Duodenal mucosa (tissue), 2 donors: ENCODE results near the gene SAMD10.
"Not testable (repeated sequence)": the region's sequence is repeated elsewhere in the genome, so short reads cannot be mapped to it uniquely, and the experiment has no call there.

Source experiments
- H3K27ac ChIP-seq: one replicate; pipeline ENCODE4 v1.7.0; 2013; ENCODE audit warnings: low read depth, low read length
- H3K27me3 ChIP-seq, 2 donors: one replicate each; pipeline ENCODE4 v1.7.0; 2013; ENCODE audit warnings: low read length in 2 of 2, control low read depth in 1 of 2; ENCODE audit not compliant: insufficient read depth in 2 of 2, control insufficient read depth in 1 of 2
- H3K36me3 ChIP-seq, 2 donors: one replicate each; pipeline ENCODE4 v1.7.0; 2013; ENCODE audit warnings: low read length in 2 of 2, control low read depth in 1 of 2; ENCODE audit not compliant: insufficient read depth in 2 of 2, control insufficient read depth in 1 of 2
- H3K4me1 ChIP-seq, 2 donors: one replicate each; pipeline ENCODE4 v1.7.0; 2013; ENCODE audit warnings: low read length in 2 of 2, control low read depth in 1 of 2; ENCODE audit not compliant: insufficient read depth in 2 of 2, control insufficient read depth in 1 of 2
- H3K4me3 ChIP-seq, 2 donors: one replicate each; pipeline ENCODE4 v1.7.0; 2013; ENCODE audit warnings: low read length in 2 of 2, low read depth in 1 of 2
- H3K9ac ChIP-seq, 2 donors: one replicate each; pipeline ENCODE4 v1.7.0; 2013; ENCODE audit warnings: low read length in 2 of 2, low read depth in 1 of 2
- H3K9me3 ChIP-seq, 2 donors: one replicate each; pipeline ENCODE4 v1.7.0; 2013; ENCODE audit warnings: low read length in 2 of 2, control low read depth in 1 of 2; ENCODE audit not compliant: control insufficient read depth in 1 of 2

The SAMD10 gene

GRCh38 chr20:63930971-63931553 lies 48.4 kb downstream of the SAMD10 start:
- H3K9me3 ChIP-seq: no peaks in the 10 kb centered on the region
- peaks cover 67 to 77% of the 10 kb centered on the region in 2 donors for H3K36me3 ChIP-seq
- H3K27ac ChIP-seq: no peak overlapping the region
- H3K4me1 ChIP-seq: no peaks in the 10 kb centered on the region
- no peak overlapping the region for H3K4me3 ChIP-seq
- H3K27me3 ChIP-seq: no peaks in the 10 kb centered on the region
- no peak overlapping the region for H3K9ac ChIP-seq

DNA sequence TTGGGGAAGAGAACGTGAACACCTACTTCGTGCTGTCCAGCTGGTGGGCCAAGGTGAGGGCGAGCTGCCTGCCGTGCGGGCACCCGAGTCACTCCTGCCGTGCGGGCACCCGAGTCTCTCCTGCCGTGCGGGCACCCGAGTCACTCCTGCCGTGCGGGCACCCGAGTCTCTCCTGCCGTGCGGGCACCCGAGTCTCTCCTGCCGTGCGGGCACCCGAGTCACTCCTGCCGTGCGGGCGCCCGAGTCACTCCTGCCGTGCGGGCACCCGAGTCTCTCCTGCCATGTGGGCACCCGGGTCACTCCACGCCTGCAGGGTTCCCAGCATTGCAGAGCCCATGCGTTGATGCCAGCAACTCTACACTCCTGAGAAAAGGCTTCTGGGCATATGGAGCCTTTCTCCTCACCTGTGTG lies 50.0 kb downstream of the SAMD10 start:
- H3K36me3 ChIP-seq: peaks cover 52 to 61% of the 10 kb centered on the region in 2 donors
- not testable (repeated sequence) for H3K9ac ChIP-seq, H3K9me3 ChIP-seq, H3K27me3 ChIP-seq, H3K4me3 ChIP-seq, H3K4me1 ChIP-seq, H3K27ac ChIP-seq

DNA sequence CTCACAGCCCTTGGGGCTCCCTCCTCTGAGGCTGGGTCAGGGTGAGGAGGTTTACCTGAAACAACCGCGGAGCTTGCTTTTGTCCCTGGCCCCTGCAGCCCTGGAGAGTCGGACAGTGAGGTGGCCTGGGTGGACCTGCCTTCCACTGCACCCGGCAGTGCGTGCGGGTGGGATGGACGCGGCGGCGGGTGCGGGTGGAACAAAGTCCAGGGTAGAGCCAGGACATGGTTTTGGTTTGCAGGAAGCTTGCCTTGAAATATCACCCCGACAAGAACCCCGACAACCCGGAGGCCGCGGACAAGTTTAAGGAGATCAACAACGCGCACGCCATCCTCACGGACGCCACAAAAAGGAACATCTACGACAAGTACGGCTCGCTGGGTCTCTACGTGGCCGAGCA lies 50.4 kb downstream of the SAMD10 start:
- H3K9ac ChIP-seq: no peak overlapping the region
- no peaks in the 10 kb centered on the region for H3K4me1 ChIP-seq
- H3K4me3 ChIP-seq: no peak overlapping the region
- H3K36me3 ChIP-seq: peaks cover 52 to 61% of the 10 kb centered on the region in 2 donors
- no peaks in the 10 kb centered on the region for H3K27me3 ChIP-seq
- no peak overlapping the region for H3K27ac ChIP-seq
- H3K9me3 ChIP-seq: no peaks in the 10 kb centered on the region

DNA sequence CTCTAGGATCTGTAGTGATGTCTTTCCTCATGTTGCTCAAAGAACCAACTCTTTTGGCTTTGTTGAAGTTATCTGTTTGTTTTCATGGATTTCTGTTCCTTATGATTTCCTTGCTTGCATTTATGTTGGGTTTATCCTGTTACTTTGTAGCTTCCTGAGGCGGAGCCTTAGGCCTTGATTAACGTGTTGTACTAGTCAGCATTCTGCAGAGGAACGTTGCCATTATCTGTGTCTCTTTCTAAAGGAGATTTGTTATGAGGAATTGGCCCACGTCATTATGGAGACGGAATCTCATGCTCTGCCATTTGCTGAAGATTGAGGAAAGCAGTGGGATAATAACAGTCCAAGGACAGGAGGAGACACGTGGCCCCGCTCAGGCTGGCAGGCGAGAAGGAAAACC lies 53.1 kb downstream of the SAMD10 start:
- H3K27me3 ChIP-seq: no peaks in the 10 kb centered on the region
- no peak overlapping the region for H3K27ac ChIP-seq
- no peak overlapping the region for H3K9ac ChIP-seq
- H3K4me1 ChIP-seq: no peaks in the 10 kb centered on the region
- H3K36me3 ChIP-seq: peaks cover 35 to 42% of the 10 kb centered on the region in 2 donors
- H3K9me3 ChIP-seq: no peaks in the 10 kb centered on the region
- H3K4me3 ChIP-seq: no peak overlapping the region

DNA sequence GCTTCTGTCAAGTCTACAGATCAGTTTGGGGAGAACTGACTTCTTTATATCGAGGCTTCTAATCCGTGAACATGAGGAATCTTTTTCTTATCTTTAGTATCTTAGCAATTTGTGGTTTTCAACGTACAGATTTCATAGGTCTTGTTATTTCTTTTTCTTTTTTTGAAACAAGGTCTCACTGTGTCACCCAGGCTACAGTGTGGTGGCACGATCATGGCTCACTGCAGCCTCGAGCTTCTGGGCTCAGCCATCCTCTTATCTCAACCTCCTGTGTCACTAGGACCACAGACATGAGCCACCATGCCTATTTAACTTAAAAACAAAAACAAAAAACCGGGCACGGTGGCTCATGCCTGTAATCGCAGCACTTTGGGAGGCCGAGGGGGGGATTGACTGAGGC lies 55.2 kb downstream of the SAMD10 start:
- no peak overlapping the region for H3K9ac ChIP-seq
- H3K27me3 ChIP-seq: no peaks in the 10 kb centered on the region
- H3K36me3 ChIP-seq: peaks cover 19 to 29% of the 10 kb centered on the region in 2 donors
- no peak overlapping the region for H3K27ac ChIP-seq
- H3K4me3 ChIP-seq: no peak overlapping the region
- H3K4me1 ChIP-seq: no peaks in the 10 kb centered on the region
- no peaks in the 10 kb centered on the region for H3K9me3 ChIP-seq
